ENCODE results near the gene SIRPA. TPM values are rescaled to one million over a fixed set of nuclear protein-coding genes. Genes with fewer than 3 reads are reported as not detected.

The SIRPA gene
- total RNA-seq, 2 donors from 2014 or later, result 39.7 to 42.1 TPM

GRCh38 chr20:1940581-1940980 lies 45.4 kb downstream of the SIRPA start:
- intact Hi-C loops (cut with DNase I), result no loop called here
- no peak for DNase-seq (ENCODE audit: low spot score)

GRCh38 chr20:1941226-1941625 lies 46.0 kb downstream of the SIRPA start:
- intact Hi-C loops (cut with DNase I), result no loop called here
- peak; percentile 87 for DNase-seq (ENCODE audit: low spot score)

GRCh38 chr20:1942061-1942460 lies 46.9 kb downstream of the SIRPA start:
- DNase-seq (ENCODE audit: low spot score), result no peak
- intact Hi-C loops (cut with DNase I), result no loop called here

- intact Hi-C loops (cut with DNase I), result no loop called here
- DNase-seq (ENCODE audit: low spot score), result no peak
Measured at GRCh38 chr20:1942486-1943274, 47.5 kb downstream of the SIRPA start.

GRCh38 chr20:1943275-1944002 lies 48.2 kb downstream of the SIRPA start:
- peak; percentile 90 for DNase-seq (ENCODE audit: low spot score)
- intact Hi-C loops (cut with DNase I), result no loop called here

- intact Hi-C loops (cut with DNase I), result no loop called here
- no peak for DNase-seq (ENCODE audit: low spot score)
Measured at GRCh38 chr20:1944345-1945091, 49.3 kb downstream of the SIRPA start.

GRCh38 chr20:1945134-1945618 lies 50.0 kb downstream of the SIRPA start:
- intact Hi-C loops (cut with DNase I), result no loop called here
- DNase-seq (ENCODE audit: low spot score), result peak; percentile 94

- intact Hi-C loops (cut with DNase I), result no loop called here
- no peak for DNase-seq (ENCODE audit: low spot score)
Measured at GRCh38 chr20:1945660-1946059, 50.5 kb downstream of the SIRPA start.

- DNase-seq (ENCODE audit: low spot score), result no peak
- intact Hi-C loops (cut with DNase I), result no loop called here
Measured at GRCh38 chr20:1946442-1946761, 51.2 kb downstream of the SIRPA start.

- intact Hi-C loops (cut with DNase I), result no loop called here
- DNase-seq (ENCODE audit: low spot score), result peak; percentile 83
Measured at GRCh38 chr20:1946762-1947534, 51.7 kb downstream of the SIRPA start.

GRCh38 chr20:1947535-1947846 lies 52.3 kb downstream of the SIRPA start:
- intact Hi-C loops (cut with DNase I), result no loop called here

GRCh38 chr20:1949347-1950100 lies 54.3 kb downstream of the SIRPA start:
- intact Hi-C loops (cut with DNase I), result no loop called here
- DNase-seq (ENCODE audit: low spot score), result no peak

More at GRCh38 chr20:1947535-1947846, 52.3 kb downstream of the SIRPA start:
- DNase-seq (ENCODE audit: low spot score), result no peak

GRCh38 chr20:1950836-1951235 lies 55.6 kb downstream of the SIRPA start:
- intact Hi-C loops (cut with DNase I), result no loop called here
- DNase-seq (ENCODE audit: low spot score), result peak; percentile 42

GRCh38 chr20:1951436-1952115 lies 56.4 kb downstream of the SIRPA start:
- no peak for DNase-seq (ENCODE audit: low spot score)
- intact Hi-C loops (cut with DNase I), result no loop called here

GRCh38 chr20:1952737-1953530 lies 57.7 kb downstream of the SIRPA start:
- no peak for DNase-seq (ENCODE audit: low spot score)

GRCh38 chr20:1953621-1954020 lies 58.4 kb downstream of the SIRPA start:
- intact Hi-C loops (cut with DNase I), result no loop called here
- no peak for DNase-seq (ENCODE audit: low spot score)

More at GRCh38 chr20:1952737-1953530, 57.7 kb downstream of the SIRPA start:
- intact Hi-C loops (cut with DNase I), result no loop called here

- intact Hi-C loops (cut with DNase I), result no loop called here
- no peak for DNase-seq (ENCODE audit: low spot score)
Measured at GRCh38 chr20:1955217-1955616, 60.0 kb downstream of the SIRPA start.

Measured in posterior vena cava (tissue), 2 donors.